IPS-11a (cell line): ENCODE measurements around the gene LGALS4.
"Not testable (repeated sequence)": the region's sequence is repeated elsewhere in the genome, so short reads cannot be mapped to it uniquely, and the experiment has no call there.

Experiments
- H3K4me3 ChIP-seq: one replicate; pipeline ENCODE4 v1.5.1; 2013; ENCODE audit warnings: low read depth, low read length, control low read depth

The LGALS4 gene

DNA sequence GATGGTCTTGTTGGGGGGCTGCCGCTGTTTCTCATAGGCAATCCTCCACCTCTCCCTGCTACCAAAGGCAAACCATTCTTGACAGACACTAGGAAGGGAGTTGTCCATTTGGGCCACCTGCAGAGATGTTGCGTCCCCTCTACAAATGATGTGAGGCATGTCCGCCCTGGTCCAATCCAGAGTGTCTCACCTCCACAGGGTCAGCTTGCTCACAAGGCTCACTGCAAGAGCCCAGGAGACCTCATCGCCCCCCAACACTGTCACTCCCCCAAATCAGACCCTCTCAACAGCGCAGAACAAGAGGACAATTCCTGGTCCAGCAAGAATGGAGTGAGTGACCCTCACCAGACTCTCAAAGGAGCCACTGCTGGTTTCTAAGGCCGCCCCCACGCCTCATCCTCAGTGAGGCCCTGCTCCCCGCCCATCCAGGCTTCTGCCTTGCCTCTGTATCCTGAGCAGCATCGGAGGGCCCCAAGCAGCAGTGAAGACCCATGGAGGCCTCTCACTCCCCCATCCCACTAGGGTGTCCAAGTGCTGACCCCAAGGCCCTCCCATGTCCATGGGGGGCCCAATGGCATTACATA, 30.5 kb upstream of the LGALS4 start:
- no peak overlapping the region for H3K4me3 ChIP-seq

DNA sequence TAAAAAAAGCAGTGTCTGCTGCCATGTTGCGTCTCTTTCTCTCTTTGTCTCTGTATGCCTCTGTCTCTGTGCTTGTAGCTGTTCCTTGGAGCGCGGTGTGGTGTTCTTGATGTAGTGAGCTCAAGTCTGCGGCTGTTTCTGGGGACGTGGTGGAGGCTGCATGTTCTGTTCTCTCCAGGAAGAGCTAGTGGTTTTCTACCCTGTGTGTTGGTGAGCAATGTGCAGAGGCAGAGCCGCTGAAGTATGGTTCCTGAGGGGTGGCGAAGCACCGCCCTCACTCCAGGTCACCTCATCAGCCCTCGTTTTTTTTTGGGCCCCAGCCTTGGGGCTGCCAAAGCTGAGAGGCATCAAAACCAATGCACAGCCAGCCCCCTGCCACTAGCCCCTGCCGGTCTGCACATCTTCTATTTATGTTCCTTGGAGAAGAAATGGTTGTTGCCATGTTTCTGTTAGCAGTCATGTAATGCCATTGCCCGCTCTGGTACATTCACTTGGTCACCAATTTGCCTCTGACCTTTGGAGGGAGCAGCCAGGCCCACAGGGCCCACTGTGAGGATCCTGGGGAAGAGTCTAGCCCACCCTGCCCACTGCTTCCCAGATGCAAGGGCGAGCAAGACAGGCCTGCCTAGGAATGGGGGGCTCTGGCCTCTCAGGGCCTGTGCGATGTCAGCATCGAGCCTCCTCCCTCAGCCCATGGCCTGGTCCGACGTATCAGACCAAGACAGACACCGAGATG, 29.9 kb upstream of the LGALS4 start:
- no peak overlapping the region for H3K4me3 ChIP-seq

DNA sequence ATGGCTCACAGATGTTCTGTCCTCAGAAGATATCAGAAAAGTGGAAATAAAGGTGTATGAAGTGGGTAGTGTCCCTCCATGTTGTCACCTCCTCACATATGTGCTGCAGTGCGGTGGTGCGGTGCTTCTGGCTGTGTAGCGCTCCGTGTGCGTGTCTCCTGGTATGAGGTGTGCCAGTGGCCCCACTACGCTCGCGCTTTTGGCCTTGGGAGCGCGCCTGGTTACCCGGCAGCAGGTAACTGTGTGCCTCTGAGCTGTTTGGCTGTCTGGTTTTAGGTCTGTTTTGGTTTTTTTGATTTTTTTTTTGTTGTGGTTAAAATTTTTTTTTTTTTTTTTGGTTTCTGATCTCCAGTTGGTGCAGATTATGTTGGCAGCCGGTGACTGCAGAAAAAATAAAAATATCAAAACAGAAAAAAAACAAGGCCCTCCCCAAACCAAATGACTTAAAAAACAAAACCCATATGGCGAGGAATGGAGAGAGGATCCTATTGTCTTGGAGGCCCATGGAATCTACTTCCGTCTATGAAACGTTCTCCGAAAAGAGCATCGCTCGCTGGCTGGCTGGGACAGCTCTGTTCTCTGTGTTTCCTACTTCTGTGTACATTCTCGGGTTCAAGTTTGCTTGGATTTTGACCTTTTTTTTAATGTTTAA, 29.2 kb upstream of the LGALS4 start:
- no peak overlapping the region for H3K4me3 ChIP-seq

DNA sequence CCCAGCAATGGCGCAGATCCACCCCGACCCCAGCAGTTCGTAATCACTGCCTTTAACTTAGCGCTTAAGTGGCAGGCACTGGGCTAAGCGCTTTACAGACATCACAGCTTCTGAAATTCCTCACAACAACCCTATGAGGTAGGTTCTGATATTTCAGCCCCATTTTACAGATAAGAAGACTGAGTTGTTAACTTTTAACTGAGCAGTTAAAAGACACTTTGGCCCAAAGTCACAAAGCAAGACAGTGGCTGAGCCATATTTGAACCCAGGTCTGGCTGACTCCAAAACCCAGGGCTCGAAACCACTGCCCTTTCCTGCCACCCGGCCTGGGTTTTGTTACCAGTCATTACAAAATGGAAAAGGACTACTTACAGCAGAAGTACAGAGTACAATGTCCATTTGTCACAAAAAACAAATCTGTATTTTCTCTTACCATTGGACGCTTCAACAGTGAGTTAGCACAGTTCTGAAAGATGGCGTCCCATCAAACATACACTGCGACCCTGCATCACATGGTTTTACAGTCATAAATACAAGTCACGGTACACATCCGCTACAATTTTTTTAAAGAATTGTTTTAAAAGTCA, 28.5 kb upstream of the LGALS4 start:
- no peak overlapping the region for H3K4me3 ChIP-seq

DNA sequence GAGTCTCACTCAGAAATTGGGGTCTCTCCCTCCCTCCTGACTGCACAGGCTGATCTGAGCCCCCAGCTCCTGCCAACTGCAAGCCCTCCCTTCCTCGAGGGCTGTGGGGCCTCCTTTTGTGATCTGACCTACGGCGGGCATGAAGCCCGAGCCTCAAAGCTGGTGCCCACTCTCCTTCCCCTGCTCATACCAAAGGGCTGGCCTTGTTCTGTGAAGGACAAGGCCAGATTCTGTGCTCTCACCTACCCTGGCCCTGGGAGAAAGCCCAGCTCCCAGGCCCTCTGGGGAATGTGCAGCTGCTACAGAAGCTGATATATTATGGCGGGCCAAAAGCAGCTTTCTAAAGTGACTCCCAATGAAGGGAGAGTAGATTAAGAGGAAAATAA, 27.8 kb upstream of the LGALS4 start:
- H3K4me3 ChIP-seq: no peak overlapping the region

DNA sequence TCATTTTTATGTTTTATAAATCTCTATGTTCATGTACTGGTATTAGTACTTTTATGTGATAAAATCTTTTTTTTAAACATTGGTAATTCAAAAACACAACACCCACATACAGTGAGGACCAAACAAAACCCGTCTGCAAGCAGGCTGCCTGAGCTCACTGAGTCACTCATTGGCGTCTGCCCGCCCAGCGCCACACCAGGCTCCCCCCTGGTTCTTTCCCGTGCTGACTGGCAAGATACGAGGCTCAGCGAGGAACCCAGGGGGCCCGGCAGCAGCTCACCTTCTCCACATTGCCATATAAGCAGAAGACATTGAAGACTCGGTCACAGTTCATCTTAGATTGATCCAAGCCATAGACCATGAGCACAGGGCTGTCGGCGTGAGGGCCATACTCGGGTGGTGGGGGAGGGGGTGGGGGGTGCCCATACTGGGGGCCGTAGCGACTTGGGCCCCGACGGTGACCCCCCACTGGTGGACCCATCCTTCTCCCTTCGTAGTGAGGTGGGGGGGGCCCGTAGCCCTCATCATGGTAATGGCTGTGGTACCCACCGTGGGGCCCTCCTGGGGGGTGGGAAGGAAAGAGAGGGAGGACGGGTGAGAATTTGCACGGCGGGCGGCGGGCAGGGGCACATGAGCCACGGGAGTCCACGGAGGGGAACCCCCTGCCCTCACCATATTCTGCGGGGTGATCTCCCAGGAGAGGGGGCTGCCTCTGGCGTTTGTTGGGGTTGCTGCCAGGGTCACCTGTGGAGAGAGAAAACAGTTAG, 27.3 kb upstream of the LGALS4 start:
- H3K4me3 ChIP-seq: no peak overlapping the region

DNA sequence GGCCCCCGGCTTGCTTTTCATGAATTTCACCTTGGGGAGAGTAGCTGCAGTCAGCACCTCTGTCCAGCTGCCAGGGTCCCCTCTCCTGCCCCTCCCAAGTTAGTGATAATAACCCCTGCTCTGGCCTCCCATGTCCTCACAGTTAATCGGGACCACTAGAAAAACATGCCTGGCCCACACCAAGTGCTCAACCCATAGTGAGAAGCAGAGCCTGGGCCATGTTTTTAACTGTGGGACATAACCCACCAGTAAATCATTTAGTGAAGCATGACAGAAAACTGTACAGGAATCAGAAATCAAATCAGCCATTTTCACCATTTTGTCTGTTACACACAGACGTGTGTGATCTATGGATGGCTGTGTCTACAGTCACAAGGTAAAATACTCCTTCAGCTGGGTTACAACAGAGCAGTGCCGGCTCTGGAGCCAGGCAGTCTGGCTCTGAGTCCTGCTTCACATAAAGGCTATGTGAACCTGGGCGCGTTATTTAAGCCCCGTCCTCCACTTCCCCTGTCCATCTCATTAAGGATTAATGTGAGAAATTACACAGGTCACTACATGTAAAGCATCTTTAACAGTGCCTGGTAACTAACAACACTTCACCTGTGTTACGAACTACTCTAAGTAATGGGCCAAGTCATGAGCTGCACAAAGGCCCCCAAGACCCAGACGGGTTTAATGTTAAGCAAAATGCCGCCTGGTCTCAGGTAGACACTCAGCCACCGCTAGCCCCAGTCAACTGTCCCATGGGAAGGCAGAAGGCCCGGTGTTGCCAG, 26.4 kb upstream of the LGALS4 start:
- H3K4me3 ChIP-seq: no peak overlapping the region

DNA sequence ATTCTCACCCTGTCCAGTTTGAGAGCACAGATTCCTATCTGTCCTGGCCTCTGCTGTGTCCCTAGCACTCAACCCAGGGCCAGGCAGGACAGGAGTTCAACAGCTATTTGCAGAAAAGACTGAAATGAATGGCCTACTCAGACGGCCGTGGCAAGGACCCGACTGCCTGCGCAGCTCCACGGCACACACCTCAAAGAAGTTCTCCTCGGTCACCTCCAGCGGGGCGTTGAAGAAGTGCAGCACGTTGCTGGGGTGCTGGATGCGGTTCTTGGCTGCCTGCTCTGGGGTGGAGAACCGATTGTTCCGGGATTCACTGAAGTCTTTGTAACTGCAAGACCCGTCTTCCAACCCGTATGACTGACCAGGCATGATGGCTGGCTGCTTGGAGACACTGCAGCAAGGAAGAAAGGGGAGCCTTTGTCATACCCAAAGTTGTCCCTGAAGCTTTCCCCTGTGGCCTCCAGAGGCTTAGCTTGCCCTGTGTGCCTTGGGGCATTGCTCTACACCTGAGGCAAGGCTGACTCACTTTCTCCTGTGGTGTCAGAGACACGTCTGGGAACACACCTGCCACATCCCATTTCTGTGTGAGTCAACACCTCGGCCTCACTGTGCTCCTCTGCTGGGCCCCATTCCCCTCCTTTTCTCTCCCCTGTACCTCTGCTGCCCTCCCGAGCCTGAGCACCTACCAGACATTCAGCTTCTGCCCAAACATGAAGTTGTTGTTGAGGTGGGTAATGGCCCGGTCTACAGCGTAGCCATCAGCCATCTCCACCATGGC, 25.7 kb upstream of the LGALS4 start:
- no peak overlapping the region for H3K4me3 ChIP-seq

DNA sequence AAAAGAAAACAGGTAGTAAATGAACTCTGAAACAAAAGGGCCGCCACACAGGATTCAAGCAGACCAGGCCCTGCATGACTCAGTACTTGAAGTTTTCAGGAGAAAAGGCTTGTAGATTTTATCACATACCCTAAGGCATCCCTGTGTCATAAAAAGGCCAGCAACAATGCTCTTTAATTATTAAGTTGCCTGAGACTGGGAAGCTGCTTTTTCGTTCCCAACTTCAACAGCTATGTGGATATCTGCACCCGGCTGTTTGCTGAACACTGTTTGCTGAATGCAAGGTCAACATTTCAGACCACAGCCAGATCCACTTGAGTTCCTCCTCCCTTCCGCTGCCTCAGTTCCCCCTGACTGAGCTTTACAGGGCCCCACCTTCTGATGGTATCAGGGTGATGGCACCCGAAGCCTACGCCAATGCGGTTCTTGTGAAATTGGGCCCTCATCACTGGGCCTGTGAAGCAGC, 24.9 kb upstream of the LGALS4 start:
- no peak overlapping the region for H3K4me3 ChIP-seq

DNA sequence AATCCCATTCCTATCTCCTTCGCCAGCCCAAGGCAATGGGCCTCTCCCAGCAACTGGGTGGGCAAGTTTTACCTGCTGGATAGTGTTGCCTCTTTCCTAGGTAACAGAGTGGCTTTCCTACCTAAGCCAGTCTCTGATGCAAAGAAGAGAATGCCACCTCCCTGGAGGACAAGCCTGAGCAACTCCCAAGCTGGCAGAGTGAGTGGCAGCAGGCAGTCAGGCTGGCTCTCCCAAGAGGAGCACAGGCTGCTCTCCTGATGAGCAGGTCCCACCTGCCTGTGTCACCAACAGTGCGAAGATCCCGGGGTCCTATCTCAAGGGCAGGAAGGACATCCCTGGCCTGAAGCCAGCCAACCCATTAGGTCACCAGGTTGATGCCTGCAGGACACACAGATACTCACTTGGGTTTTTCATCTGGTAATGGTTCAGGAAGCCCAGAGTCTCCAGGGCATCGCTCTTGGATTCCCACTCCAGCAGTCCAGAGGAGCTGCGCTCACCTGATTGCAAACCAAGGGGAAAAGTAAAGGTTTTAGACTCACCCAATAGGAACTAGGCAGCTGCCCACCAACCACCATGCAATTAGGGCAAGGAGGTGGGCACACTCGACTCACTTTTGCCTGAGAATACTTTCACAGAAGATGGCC, 24.4 kb upstream of the LGALS4 start:
- H3K4me3 ChIP-seq: no peak overlapping the region

DNA sequence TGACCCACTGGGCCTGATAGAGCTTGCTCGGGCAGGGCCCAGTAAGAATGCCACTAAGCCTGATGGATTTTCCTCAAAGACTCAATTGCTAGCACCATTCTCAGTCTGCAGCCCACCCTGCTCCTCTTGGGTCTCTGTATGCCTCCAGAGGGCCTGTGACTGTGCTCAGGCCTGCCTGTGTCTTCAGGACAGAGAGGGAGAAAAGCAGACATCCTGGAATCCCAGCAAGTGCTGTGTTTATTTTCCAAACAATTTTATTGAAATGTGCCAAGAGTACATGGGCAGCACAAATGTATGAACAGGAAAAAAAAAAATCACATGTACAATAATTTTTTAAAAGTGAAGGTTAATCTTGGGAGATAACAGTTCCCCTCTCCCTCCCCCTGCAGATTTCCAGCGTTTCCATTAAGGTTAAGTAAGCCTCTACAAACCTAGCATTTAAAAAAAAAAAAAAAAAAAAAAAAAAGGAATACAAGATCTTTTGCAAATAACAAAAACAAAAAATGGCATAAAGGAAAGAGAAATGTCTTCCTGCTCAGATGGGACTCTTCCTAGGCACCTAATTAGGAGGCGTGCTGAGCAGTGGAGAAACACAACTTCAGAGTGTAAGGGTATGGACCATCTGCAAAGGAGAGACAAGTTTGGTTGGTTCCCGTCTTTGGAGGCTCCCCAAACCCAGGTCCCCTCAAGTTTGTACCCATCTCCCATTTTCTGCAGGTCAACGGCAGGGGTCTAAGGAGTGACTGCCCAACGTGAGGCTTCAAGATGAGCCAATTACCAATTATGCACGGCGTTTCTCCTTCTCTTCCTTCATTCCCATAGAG, 23.6 kb upstream of the LGALS4 start:
- no peak overlapping the region for H3K4me3 ChIP-seq

DNA sequence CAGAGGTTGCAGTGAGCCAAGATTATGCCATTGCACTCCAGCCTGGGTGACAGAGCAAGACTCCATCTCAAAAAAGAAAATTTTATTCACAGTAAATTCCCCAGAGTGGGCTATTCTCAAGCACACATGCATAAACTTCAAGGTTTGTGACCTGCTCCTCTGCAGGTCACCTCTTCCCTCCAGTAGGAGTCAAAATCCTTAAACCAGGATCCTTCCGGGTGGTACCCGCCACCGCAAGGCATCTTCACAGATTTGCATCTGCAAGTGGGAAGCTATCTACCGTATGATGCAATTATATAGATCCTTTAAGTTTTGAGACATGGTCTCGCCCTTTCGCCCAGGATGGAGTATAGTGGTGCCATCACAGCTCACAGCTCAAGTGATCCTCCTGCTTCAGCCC, 21.8 kb upstream of the LGALS4 start:
- no peak overlapping the region for H3K4me3 ChIP-seq

DNA sequence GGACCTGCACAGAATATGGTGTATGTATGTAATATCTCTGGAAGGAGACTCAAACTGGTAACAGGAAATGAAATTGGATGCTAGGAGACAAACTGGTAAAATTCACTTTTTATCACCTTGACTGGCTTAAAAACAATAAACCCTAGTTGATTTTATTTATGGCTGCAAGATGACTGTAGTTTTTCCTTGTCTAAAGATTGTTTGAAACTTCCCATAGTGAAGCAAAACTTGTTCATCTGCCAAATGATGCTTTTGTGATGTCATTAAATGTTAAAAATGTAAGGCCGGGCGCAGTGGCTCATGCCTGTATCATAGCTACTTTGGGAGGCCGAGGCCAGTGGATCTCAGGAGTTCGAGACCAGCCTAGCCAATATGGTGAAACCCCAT, 21.4 kb upstream of the LGALS4 start:
- H3K4me3 ChIP-seq: no peak overlapping the region

DNA sequence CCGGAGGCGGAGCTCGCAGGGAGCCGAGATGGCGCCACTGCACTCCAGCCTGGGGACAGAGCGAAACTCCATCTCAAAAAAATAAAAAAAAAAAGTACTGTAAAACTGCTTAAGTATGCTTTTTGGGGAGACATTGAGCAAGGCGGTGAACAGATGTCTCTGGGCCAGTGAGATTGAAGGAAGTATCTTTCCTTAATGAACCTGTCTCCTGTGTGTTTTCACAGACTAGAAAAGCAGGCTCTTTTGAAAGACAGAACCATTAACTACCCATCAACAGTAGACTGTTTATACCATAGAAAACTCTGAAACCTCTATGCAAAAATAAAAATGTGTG, 20.3 kb upstream of the LGALS4 start:
- H3K4me3 ChIP-seq: no peak overlapping the region

DNA sequence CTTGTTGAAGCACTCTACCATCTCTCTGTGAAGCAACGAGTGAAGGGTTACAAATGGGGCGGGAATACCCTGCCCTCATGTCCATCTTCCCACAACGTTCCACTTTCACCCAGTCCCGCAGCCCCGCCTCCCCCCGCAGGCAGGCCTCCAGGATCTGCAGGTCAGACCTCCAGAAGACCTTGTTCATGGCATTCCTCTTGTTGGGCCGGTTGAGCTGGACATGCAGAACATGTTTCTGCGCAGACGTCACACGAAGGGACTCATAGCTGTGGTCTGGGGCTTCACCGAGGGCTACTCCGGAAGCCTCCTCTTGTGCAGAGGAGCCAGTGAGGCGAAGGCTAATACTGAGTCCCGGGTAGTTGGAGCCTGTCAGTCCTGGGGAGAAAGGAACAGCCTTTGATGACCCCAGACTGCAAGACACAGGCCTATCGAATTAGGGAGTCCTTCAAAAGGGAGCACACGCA, 18.4 kb upstream of the LGALS4 start:
- H3K4me3 ChIP-seq: peak overlapping the region; percentile 73

DNA sequence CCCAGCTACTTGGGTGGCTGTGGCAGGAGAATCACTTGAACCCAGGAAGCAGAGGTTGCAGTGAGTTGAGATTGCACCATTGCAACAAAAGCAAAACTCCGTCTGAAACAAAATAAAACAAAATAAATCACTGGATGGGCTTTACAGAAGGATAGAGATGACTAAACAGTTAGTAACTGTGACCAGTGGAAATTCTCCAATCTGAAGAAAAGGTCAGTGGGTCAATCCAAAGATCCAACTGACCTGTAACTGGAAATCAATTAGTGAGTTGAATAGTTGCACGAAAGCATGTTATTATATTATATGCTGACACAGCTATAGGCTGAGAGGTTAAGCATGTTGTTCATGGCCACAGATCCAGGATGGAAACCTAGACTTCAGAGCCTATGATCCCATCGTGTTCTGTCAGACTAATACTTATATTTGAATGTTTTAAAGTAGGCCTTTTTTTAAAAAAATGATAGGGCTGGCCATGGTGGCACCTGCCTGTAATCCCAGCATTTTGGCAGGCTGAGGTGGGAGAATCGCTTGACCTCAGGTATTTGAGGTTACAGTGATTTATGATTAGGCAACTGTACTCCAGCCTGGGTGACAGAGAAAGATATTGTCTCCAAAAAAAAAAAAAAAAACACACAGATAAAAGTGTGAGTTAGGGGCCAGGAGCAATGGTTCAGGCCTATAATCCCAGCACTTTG, 17.4 kb upstream of the LGALS4 start:
- H3K4me3 ChIP-seq: no peak overlapping the region

DNA sequence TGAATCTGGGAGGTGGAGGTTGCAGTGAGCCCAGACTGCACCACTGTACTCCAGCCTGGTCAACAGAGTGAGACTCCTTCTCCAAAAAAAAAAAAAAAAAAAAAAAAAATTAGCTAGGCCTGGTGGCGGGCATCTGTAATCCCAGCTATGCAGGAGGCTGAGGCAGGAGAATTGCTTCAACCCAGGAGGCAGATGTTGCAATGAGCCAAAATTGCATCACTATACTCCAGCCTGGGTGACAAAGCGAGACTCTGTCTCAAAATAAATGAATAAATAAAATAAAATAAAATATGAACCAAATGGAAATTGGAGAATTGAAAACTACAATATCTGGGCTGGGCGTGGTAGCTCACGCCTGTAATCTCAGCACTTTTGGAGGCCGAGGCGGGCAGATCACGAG, 16.5 kb upstream of the LGALS4 start:
- not testable (repeated sequence) for H3K4me3 ChIP-seq
